HG02798 (cell line): ENCODE measurements around the gene GRID1.

Experiments
- ATAC-seq: cut with Tn5 transposase; IDR thresholded peaks from one replicate; pipeline ENCODE4 v1.9.1; 2021; ENCODE audit warnings: mild to moderate bottlenecking; ENCODE audit not compliant: unreplicated experiment, poor library complexity

Gene GRID1

DNA sequence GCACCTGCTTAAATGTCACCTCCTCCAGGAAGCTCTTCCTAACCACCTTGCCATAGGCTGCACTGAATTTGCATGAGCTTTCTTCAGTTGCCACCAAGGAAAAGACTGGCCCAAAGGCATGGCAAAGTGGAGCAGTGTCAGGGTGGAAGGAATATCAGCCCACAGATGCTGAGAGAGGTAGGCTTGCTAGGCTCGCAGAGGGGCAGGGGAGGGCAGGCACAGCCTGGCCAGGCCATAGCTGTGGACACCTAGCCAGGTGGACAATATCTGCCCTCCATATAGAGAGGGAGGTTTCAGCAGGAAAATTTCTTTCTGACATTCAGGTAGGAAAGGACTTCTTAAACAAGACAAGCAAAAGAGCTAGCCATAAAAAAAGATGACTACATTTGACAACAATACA is 166.3 kb downstream of the GRID1 start:
- no peak for ATAC-seq

DNA sequence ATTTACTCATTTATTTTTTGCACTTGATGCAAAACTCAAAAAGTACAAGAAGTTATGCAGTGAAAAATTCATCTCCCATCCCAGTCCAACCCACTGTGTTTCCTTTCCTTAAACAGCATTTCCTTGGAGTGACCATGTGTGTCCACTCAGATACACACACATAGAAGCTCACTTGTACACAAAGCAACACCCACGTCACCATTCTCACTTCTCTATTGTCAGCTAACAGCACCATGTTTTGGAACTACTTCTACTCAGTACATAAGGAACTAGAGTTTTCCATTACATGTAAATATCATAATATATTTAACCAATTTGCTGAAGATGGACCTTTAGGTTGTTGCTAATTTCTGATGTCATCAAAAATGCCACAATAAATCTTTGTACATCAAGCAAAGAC is 167.6 kb downstream of the GRID1 start:
- no peak for ATAC-seq

DNA sequence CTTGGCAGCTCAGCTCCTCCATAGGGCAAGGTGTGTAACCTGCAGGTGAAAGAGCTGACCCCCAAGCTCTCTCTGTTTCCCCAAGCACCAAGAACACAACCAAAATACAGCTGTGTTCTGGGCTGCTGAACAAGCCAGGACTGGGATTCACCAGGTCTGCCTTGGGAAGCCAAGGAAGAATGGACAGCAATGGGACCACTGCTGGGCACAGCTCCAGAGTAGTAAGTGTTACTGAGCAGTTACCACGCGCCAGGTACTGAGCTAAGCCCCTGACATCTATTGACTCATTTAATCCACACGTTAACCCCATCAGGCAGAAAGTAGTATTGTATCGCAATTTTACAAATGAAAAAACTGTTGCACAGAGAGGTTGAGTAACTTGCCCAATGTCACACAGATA is 168.3 kb downstream of the GRID1 start:
- ATAC-seq: no peak

DNA sequence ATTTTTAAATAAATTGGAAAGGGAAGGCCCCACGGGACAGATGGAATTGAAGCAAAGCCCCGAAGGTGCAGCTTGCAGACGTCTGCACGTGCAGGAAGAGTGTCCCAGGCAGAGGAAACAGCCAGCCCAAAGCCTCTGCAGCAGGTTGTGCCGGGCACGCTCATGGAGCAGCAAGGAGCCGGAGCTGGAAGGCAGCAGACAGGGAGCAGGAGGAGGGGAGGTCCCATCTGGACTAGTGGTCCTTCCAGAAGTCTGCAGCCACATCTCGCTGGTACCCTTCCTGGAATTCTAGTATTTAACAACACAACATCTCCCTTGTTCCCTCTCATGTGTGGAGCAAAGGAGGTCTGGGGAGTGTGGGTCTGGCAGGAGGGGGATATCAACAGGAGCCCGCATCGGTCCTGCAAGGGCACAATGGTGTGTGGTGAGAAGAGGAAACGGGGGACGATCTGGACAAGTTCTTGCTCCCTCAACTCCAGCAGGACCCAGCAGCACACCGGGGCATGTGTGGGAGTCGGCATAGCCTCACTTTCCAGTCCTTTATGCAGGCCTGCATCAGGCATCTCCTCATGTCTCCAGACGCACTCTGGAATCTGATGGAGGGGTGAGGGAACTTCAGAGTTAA is 169.3 kb downstream of the GRID1 start:
- ATAC-seq: no peak

DNA sequence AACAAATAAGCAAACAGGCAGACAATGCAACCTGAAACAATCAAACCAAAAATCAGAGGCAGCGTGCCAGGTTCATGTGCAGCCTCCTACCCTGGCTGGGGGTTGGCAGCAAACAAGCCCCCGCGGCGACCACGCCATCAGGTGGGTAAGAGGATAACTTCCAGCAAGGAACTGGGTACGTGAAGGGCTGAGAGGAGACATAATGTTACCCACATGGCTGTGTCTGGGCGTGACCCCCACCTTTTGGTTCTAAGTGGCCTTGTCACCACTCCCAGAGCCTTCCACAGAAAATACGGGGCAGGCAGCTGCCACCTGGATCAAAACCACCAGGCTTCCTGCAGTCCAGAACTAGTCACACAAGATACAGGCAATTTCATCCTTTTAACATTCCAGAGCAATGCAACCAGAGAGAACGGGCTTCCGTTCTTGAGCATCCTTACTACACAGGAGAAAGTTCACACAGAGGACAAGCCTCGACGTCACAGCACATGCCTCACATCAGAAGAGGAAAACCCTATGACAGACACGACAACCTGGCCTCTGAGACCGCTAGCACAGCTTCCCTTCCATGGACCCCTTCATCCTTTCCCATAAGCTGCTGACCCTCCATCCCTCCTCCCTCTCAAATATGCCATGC is 171.0 kb downstream of the GRID1 start:
- ATAC-seq: no peak

DNA sequence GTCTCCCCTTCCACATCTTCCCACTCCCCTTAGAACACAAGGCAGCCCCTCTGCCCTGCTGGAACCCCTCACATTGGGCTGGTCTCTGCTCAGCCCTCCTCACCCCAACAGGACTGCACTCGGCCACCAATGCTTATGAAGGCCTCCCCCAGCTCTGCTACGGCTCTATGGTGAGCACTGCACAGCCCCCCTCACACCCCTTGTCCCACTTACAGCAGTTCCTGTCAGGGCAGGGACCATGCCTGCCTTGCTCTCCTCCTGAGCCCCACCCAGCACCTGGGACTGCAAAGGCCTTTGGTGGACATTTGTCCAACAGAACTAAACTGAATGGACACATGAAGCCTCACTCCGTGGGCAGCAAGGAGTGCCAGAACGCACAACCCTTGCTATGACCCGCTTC is 171.9 kb downstream of the GRID1 start:
- no peak for ATAC-seq

DNA sequence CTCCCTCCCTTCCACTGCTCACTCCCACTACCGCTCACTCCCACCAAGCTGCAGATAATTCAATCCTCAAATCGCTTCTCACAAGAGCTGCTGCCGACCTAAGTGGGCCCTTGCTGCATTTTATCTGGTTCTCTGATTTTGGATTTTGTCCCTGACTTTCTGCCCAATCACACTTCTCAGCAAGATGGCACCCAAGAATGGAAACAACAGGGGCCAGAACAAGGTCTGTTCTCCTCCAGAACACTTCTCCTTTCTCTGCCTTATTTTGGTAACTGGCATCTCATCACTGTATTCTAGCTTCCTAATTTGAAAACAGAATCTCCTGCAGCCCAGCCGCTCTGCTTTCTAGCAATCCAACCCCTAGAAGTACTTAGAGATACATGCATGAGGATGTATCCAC is 172.8 kb downstream of the GRID1 start:
- ATAC-seq: no peak

DNA sequence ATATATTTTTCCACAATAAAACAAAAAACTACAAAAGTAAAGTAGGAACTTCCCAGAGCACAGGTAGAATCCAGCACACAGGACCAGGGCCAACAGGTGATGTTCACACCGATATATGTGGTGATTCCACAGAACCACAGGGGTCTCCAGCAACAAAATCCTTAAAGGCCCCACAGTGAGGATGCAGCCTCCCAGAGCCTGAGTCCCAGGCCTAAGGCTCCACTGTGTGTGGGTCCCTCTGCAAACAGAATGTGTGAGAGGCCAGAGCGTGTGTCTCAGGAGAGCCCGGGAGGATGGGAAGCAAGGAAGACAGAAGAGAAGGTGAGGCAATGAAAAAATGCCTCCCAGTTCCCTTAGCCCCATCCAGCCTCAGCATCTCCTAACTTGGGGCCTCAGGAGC is 173.9 kb downstream of the GRID1 start:
- ATAC-seq: no peak

DNA sequence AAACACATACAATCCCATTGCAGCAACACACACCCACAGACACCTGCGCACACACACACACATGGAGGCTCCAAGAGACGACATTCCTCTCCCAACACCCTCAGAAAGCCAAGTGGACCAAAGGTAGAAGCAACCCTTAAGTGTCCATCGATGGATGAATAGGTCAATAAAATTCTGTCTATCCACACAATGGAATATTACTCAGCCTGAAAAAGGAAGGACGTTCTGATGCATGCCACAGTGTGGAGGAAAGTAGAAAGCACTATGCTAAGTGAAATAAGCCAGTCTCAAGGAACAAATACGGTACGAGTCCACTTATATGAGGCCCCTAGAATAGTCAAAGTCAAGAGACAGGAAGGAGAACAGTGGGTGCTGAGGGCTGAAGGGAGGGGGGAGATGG is 174.4 kb downstream of the GRID1 start:
- no peak for ATAC-seq

DNA sequence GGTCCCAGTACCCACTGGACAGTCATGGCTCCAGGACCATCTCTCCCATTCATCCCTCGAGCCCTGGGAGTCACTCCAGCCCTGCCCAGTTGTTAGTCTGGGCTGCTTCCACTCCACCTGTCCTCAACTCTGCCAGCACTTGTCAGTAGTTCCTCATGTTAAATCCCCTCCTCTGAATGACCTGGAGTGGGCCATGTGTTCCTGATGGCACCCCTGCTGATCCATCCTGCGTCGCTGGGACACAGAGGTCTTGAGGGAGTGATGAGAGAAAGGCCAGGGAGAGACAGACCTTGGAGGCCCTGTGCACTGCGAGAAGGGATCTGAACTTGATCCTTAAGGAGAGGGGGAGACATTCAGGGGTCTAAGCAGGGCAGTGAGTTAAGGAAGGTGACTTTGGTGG is 174.9 kb downstream of the GRID1 start:
- no peak for ATAC-seq

DNA sequence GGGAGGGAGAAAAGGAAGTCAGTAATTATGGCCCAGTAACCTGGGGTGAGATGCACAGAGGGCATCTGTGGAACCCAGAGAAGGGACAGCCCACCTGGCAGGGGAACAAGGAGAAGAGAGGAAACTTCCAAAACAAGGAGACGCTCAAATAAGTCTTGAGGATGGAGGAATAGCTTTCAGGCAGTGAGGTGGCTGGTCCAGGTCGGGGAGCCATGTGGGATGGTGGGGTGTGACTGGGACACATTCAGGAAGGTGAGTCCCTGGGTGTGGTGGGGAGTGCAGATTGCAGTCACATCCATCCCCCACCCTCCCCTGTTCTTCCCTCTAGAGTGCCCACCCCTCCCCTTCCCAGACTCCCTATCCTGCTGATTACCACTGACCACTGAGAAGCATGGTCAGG is 175.4 kb downstream of the GRID1 start:
- ATAC-seq: no peak

DNA sequence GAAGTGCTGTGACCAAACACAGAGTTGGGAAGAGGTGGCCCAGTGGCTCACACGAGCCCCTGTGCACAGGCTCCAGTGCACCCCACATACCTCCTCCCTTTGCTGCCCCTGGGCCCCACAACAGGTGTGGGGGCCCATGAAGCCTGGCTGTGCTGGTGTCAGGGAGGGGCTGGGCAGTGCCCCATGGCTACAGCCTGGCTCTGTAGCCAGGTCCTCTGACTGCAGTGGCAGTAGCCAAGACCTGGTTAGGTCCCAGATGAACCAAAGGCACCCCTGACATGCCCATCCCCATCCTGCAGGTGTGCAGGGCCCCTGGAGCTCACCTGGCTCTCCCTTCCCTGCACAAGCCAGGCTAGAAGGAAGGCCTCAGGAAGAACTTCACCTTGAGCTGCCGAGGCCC is 176.3 kb downstream of the GRID1 start:
- no peak for ATAC-seq

DNA sequence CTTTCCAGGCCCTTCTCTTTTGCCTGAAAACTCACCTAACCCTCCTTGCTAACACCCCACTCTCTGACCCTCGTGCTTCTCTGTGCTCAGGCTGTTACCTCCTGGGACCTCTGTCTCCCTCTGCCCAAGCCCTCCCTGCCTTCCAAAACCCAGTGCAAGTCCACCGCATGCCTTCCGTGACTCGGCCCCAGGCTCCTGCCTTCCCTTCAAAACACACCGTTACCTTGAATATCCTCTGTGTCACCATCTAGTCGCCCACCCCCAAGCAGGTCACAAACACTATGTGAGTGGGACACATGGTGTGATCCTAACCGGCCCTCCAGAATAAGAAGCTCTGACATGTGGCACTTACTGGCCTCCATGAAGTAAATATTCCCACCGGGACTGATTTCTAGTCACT is 176.7 kb downstream of the GRID1 start:
- no peak for ATAC-seq

DNA sequence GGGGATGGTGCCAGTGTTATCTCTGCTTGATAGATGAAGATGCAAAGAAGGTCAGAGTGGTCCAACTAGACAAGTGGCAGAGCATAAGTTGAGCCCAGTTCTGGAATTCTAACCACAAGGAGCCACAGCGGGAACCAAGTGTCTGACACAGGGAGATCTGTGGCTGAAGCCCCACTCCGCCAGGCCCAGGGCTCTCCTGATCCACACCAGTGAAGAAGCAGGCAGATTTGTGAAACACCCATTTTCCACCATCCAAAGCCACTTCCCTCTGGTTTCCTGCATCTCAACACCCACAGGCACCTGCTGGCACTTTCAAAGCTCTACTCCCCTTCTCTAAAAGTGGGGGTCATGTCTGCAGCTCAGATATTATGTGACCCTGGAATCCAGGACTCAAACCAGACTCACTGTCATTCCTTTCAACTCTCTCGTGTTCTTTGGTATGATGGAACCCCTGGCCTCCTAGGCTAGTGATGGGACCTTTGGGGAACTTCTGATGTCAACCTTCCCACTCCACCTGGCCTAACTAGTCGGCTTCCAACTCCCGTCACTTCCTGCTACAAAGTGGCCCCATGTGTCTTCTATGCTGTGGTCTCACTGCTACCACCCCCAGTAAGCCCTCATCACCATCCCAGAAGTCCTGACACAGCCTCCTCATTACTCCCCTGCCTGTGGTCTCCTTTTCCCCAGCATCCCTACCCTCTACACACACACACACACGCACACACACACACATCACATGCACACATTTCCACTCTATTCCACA is 177.6 kb downstream of the GRID1 start:
- no peak for ATAC-seq

DNA sequence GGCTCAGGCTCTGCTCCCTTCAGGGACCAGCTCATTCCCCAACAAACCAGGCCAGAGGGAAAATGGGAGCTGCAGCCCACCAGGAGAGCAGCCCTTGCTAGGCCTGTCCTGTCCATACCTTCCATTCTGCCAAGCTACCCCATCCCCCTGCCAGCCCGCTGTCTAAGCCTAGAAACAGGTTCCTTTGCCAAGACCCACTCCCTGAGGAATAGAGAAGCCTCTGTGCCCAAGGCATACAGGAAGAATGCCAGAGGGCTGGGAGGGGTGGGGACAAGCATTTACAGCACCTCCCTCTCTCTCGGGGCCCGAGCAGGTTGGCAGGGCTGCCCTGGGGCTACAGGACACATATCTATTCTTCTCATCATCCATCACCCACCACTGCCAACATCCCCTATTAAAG is 178.3 kb downstream of the GRID1 start:
- no peak for ATAC-seq

DNA sequence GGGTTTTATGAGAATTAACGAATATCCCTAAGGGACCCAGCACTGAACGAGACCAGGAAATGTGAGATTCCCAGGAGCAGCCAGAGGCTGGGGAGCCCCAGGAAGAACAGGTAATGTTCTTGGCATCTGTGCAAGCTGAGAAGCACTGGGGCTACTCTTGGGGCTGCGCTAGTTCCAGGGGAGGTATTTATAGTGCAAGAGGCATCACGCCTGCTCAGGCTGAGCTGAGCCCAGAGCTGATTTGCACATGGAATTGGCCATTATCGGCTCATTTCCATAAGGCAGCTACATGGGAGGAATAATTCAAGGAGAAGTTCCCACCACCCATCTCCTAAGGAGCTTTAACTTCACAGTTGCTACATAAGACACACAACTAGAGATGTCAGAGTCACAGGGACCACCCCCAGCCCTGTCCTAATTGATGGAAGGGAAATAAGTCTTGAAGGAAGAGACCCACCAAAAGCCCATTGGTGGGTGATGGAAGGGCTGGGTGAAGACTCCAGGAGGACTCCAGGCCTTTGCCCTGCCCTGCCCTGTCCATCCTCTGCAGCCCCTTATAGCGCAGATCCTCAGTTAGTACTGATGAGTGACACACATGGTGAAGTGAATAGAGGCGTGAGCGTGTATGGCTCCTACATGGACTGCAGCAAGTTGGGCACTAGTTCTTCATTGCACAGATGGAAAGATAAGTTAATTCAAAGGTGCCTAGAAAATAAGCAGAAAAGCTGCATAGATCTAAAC is 178.9 kb downstream of the GRID1 start:
- ATAC-seq: no peak

DNA sequence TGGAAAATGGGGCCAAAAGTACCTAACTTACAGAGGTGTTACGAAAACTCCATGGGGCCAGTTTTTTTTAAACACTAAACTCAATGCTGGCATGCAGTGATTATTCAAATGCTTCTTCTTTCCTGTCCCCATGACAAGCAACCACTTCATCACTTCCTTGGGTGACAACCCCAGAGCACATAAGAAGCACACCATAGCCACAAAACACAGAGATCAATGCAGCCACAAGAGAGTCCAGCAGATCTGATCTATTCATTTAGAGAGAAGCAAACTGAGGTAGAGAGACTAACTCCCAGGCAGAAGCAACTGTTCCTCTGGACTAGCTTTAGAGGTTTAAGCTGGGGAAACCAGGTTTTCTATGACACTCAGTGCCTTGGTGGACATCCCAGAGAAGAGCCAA is 180.0 kb downstream of the GRID1 start:
- ATAC-seq: no peak

DNA sequence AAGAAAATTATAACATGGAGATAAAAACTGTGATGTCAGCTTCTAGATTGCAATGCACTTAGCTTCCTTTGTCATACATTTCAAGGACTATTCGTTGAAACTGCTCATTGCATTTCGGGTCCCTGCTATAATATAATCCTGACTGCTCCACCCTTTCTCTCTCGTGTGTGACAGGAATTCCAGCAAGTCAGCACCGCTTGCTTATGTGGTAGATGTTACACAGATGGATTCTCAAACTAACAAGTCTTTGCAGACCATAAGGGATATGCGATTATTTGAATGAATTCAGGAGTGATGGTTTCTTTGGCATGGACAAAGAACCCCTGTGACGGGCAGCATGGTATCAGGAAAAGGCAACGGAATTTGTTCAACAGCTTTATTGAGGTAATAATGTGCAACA is 184.0 kb downstream of the GRID1 start:
- no peak for ATAC-seq

DNA sequence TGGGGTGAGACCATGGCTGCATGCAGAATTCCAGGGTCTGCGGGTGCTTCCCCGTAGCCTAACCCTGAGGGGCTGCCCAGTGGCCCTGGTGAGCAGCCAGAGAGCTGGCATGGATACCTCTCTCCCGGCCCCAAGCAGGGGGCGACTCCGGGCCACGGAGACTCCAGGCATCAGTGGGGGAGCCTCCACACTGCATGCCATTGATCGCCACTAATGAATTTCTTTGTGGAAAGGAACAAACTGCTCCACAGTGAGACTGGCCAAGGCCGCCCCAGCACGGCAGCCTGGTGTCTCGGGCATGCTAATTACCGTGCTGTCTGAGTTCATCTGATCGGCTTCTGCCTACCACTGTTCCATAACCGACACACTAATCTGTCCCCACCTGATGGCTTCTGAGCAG is 184.4 kb downstream of the GRID1 start:
- ATAC-seq: no peak

DNA sequence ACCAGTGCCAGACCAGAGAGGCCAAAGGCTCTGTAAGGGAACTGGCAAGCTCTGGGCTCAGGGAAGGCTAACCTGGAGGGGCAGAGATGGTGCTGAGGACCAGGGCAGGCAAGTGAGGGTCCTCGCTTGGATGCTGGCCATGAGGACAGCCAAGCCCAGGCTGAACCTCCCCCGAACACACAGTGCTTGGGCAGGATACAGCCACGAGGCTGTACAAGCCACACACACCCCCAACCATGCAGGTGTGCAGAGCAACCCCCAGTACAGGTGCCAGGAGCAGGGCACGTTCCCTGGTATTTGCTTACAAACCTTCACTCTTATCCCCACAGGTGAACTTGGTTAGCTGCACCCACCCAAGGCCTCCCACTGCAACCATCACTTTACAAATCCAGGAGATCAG is 185.7 kb downstream of the GRID1 start:
- ATAC-seq: no peak

DNA sequence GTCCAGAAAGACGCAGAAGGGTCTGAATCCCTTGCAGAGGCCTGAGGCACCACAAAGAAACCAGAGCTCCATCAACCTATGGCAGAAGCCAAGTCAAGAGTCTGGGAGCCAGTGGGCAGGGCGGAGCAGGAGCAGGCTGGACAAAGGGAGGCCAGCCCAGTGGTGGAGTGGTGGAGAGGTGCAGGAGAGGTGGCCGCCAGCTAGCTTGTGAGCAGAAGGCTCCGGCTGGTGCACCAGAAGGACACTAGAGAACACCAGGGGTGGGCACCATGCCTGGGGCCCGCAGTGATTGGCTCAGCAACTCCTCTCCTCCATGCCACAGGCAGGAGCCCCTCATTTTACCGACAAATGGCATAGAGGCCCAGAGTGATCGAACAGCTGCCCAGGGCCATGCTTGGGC is 186.6 kb downstream of the GRID1 start:
- ATAC-seq: no peak
